Epidermal melanocyte (primary cell): ENCODE data around the gene ACIN1.
"Not testable (repeated sequence)": the region's sequence is repeated elsewhere in the genome, so short reads cannot be mapped to it uniquely, and the experiment has no call there.

Experiments
- DNase-seq: peaks from one replicate; pipeline ENCODE4 v3.0.0; 2011; ENCODE audit warnings: low spot score; ENCODE audit not compliant: insufficient read length

Gene ACIN1

DNA sequence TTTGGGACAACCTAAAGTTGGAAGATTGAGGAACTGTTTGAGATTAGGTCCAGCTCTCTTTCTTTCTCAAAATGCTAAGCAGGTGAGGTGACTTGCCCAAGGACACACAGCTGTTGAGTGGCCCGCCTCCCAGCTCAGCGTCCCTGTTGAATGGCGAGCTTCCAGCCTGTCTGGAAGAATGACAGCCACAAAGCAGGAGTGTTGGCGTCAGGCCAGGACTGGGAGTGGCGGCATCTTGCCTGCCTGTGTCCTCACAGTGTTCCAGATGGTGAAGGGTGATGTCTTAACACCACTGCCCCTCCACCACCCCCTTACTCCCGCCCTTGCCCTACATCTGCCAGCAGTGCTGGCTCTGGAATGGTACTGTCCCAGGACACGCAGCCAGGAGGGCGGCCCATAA, 28.5 kb upstream of the ACIN1 start:
- no peak for DNase-seq

- DNase-seq = no peak
These were observed 27.1 kb upstream of the ACIN1 start for GRCh38 chr14:23122086-23122485.

DNA sequence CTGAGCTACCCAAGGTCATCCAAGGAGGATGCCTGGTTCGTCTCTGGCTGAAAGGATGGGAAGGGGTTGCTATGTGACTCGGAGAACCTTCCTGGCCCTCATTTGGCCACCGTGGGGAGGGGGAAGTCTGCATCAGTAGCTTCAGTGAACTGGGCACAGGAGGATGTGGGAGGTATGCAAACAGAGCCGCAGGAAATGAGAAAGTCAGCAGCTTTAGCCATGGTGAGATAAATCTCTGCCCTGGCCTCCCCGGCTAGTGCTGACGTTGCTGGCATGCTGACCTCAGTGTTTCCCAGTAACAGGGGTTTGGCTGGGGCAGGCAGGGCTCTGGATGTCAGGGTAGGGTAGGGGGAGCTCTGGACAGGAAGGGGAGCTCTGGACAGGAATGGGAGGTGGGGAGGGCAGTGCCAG, 26.4 kb upstream of the ACIN1 start:
- DNase-seq = no peak

DNA sequence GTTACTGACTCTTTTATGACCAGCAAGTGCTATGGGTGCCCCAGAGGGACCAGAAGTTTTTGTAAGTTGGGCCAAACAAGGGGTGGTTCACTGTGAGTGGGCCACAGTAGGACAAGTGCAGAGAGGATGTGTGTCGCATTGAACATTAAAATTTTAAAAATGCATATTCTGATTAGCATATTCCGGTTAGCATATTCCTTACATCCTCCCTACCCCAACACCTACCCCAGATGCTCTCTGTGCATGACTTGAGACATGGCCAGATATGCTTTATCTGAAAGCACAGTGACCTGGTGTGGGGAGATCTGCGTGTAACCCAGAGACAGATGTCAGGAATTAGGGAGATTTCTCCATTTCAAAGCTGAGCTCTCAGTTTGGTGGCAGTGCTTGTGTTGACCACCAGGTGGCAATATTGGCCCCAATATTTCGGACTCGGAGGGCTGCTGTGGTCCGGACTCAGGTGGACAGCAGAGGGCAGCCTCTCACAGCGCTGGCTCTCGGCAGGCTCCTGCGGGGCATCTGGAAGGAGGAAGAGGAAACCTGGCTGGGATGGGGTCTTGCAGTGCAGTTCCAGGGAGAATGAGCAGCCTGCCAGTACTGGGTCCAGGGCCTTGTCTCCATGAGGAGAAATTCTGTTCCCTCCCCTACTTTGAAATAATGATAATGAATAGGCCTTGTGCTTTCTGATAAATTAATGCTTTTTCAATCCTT, 25.8 kb upstream of the ACIN1 start:
- DNase-seq = peak; percentile 92

GRCh38 chr14:23119363-23120327, 24.7 kb upstream of the ACIN1 start:
- DNase-seq = no peak

- DNase-seq = no peak
These were observed 23.8 kb upstream of the ACIN1 start, which contains the start of gene CEBPE for GRCh38 chr14:23118506-23119362. CEBPE (minus strand) TSS chr14:23119255; CDS start chr14:23119091, 164 bp downstream.

DNA sequence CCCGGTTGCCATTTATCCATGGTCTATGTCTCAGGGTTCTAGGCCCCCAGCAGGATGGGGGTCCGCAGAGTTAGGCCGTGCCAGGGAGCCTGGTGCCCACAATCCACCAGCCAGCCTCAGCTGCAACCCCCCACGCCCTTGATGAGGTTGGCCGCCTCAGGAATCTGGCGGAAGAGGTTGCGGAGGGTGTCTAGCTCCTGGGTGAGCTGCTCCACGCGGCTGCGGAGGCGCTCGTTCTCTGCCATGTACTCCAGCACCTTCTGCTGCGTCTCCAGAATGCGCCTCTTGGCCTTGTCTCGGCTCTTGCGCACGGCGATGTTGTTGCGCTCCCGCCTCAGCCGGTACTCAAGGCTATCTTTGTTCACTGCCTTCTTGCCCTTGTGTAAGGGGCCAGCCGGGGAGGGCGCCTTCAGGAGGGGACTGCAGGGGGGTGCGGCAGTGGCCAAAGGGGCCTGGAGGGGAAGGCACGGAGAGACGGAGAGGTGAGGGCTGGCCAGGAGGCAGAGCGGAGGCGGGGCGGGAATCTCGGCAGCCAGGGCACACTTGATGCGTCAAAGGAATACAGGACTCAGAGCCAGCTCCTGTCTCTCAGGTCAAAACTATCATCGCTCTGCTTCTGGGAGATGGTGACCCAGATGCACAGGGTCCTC, 22.6 kb upstream of the ACIN1 start:
- no peak for DNase-seq

DNA sequence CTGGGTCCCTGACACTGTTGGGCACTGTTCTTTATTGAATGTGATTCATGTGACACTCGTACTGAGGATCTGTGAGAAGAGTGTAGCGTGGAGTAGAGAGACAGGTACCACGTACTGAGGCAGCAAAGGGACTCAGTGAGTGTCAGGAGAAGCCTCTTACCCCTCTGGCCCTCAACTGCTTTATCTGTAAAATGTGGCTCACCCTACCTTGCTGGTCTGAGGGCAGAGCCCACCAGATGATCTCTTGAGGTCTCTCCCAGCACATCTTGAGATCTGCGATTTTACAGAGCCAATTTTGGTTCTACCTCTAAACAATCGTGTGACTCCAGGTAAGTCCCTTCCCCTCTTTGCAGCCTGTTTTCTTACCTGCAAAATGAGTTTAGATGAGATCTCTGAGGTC, 21.0 kb upstream of the ACIN1 start:
- DNase-seq = no peak

DNA sequence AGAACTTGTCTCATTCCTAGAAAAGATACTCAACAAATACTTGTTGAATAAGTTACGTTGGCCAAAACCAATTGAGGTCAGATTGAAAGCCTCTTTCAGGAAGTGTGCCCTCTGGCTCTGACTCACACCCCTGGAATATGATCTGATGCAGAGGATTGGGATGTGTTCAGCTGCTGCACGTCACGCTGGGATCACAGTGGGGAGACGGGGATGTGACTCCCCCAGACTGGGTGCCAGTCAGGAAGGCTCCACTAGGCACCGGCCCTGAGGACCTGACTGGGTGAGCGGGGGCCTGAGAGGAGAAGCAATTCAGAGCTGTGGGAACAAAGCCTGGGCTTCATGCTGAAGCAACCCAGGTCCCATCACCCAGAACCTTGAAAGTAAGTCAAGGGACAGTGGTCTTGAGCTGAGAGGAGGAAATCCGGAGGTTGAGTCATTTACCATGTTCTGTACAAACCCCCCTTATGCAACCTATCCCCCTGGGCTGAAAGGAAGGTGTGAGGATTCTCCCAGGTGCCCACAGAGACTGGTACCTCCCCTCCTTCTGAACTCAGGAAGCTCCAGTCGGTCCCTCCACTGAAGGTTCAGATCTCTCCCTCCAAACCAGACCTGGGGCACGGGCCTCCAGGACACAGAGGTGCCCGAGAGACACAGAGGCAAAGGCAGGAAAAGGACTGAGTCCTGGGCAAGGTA, 20.2 kb upstream of the ACIN1 start:
- peak; percentile 66 for DNase-seq

DNA sequence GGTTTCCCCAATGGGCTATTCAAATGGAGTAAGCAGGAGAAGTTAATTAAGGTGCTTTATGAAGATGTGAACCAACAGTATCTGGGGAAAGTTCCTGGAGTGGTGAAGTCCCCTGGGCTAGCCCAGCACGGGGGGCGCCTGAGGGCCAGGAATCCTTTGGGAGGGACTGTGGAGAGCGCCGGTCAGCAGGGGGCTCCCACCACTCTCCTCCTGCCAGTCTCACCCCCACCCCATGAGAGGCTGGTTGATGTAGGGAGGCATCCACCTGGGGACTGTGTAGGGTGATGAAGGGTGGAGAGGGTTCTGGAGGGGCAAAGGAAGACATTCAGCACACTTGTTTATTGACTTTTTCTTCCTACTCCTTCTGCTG, 19.7 kb upstream of the ACIN1 start:
- no peak for DNase-seq

GRCh38 chr14:23114120-23114458, 19.2 kb upstream of the ACIN1 start:
- DNase-seq = no peak

GRCh38 chr14:23113431-23114119, 18.6 kb upstream of the ACIN1 start:
- no peak for DNase-seq

GRCh38 chr14:23112359-23113178, 17.6 kb upstream of the ACIN1 start:
- DNase-seq = no peak

DNA sequence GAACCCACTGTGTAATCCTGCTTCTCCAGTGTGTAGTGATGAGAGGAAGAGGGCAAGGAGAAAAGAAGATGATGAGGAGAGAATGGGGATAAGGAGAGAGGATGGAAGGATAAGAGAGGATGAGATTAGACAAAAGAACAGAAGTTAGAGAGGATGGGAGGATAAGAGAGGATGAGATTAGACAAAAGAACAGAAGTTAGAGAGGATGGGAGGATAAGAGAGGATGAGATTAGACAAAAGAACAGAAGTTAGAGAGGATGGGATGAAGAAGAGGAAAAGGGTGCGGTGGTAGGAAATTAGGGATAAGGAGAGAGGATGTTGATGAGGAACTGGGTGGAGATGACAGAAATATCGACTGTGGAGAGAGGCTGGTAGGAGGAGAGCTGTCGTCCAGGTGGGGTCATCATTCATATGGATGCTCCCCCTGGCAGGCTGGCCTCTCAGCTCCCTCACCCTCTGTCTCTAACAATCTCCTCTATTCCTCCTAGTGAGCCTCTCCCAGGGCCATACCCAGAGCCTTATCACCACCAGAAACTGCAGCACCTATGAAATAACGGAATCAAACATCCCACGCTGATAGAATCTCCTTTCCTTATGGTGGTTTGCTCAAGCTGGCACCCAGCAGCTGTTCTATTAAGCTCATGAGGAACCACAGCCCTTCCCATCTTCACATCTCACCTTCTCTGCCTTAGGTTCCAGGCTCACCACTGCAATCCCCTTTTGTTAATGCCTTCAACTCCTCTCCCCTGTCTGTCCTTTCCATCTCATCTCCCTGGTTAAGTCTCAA, 15.8 kb upstream of the ACIN1 start:
- DNase-seq = no peak

GRCh38 chr14:23109769-23110168, 14.8 kb upstream of the ACIN1 start:
- DNase-seq = no peak

DNA sequence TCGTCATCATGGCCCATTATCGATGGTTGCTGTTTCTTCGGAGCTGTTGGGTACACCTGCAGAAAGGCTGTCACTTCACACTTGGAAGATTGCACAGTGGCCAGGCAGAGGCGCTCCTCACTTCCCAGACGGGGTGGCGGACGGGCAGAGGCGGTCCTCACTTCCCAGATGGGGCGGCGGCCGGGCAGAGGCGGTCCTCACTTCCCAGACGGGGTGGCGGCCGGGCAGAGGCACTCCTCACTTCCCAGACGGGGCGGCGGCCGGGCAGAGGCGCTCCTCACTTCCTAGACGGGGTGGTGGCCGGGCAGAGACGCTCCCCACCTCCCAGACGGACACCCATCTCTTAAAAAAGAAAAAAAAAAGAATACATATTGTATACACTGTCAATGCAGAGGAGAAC, 13.2 kb upstream of the ACIN1 start:
- not testable (repeated sequence) for DNase-seq

DNA sequence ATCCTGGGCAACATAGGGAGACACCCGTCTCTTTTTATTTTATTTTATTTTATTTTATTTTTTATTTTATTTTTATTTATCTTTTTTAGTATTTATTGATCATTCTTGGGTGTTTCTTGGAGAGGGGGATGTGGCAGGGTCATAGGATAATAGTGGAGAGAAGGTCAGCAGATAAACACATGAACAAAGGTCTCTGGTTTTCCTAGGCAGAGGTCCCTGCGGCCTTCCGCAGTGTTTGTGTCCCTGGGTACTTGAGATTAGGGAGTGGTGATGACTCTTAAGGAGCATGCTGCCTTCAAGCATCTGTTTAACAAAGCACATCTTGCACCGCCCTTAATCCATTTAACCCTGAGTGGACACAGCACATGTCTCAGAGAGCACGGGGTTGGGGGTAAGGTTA, 12.7 kb upstream of the ACIN1 start:
- DNase-seq = not testable (repeated sequence)

- no peak for DNase-seq
These were observed 11.8 kb upstream of the ACIN1 start for GRCh38 chr14:23106747-23107045.
